T-helper 22 cell (primary cell): ENCODE data around the gene CAV2.
"Not testable (repeated sequence)": the region's sequence is repeated elsewhere in the genome, so short reads cannot be mapped to it uniquely, and the experiment has no call there.

Experiments used
- DNase-seq: peaks from one replicate; pipeline ENCODE4 v3.0.0-alpha.2; 2020; ENCODE audit warnings: low read depth

The CAV2 gene

GRCh38 chr7:116499168-116500077, at the start of gene CAV2:
Gene CAV2 (plus strand): TSS chr7:116499738. CDS start chr7:116499782, 44 bp downstream.
- DNase-seq = no peak

GRCh38 chr7:116449950-116450349, 49.6 kb upstream of the CAV2 start:
- no peak for DNase-seq

- DNase-seq = no peak
These were observed 47.4 kb upstream of the CAV2 start for GRCh38 chr7:116451957-116452729.

GRCh38 chr7:116454377-116454776, 45.2 kb upstream of the CAV2 start:
- DNase-seq = no peak

- DNase-seq = no peak
These were observed 44.5 kb upstream of the CAV2 start for GRCh38 chr7:116455009-116455408.

GRCh38 chr7:116455499-116455898, 44.0 kb upstream of the CAV2 start:
- no peak for DNase-seq

- DNase-seq = no peak
These were observed 38.0 kb upstream of the CAV2 start for GRCh38 chr7:116461500-116461899.

- no peak for DNase-seq
These were observed 35.6 kb upstream of the CAV2 start for GRCh38 chr7:116463956-116464355.

GRCh38 chr7:116464375-116464774, 35.2 kb upstream of the CAV2 start:
- DNase-seq = no peak

GRCh38 chr7:116465125-116465524, 34.4 kb upstream of the CAV2 start:
- DNase-seq = no peak

- no peak for DNase-seq
These were observed 31.0 kb upstream of the CAV2 start for GRCh38 chr7:116468534-116468933.

- no peak for DNase-seq
These were observed 21.9 kb upstream of the CAV2 start for GRCh38 chr7:116477625-116478024.

- no peak for DNase-seq
These were observed 20.7 kb upstream of the CAV2 start for GRCh38 chr7:116478834-116479233.

- no peak for DNase-seq
These were observed 16.1 kb upstream of the CAV2 start for GRCh38 chr7:116483271-116483942.

GRCh38 chr7:116484389-116484788, 15.1 kb upstream of the CAV2 start:
- DNase-seq = not testable (repeated sequence)

GRCh38 chr7:116487907-116488521, 11.5 kb upstream of the CAV2 start:
- DNase-seq = no peak

GRCh38 chr7:116490351-116490750, 9.2 kb upstream of the CAV2 start:
- no peak for DNase-seq

GRCh38 chr7:116491887-116492653, 7.5 kb upstream of the CAV2 start:
- no peak for DNase-seq

- DNase-seq = no peak
These were observed 6.9 kb upstream of the CAV2 start for GRCh38 chr7:116492654-116493109.

- no peak for DNase-seq
These were observed 6.1 kb upstream of the CAV2 start for GRCh38 chr7:116493449-116493848.

GRCh38 chr7:116494472-116494871, 5.1 kb upstream of the CAV2 start:
- no peak for DNase-seq
